Left ventricle myocardium inferior (tissue), 1 donor: ENCODE data around the gene KLF17. TPM values are rescaled to one million over a fixed set of nuclear protein-coding genes. Genes with fewer than 3 reads are reported as not detected.

Experiments
- DNase-seq: peaks from one replicate; pipeline ENCODE4 v3.0.0-alpha.2; 2020
- H3K27ac ChIP-seq: fragments of 200-600 bp; replicated peaks from 2 replicates; pipeline ENCODE4 v1.8.0; 2021
- H3K27me3 ChIP-seq: fragments of 200-600 bp; 2 replicates; pipeline ENCODE4 v1.8.0; 2021; ENCODE audit warnings: low read depth
- H3K36me3 ChIP-seq: fragments of 200-600 bp; 2 replicates; pipeline ENCODE4 v1.8.0; 2021
- H3K4me1 ChIP-seq: fragments of 200-600 bp; 2 replicates; pipeline ENCODE4 v1.8.0; 2021
- H3K4me3 ChIP-seq: fragments of 200-600 bp; 2 replicates; pipeline ENCODE4 v1.8.0; 2021; ENCODE audit warnings: mild to moderate bottlenecking, moderate library complexity
- H3K9me3 ChIP-seq: fragments of 200-600 bp; replicated peaks from 2 replicates; pipeline ENCODE4 v1.8.0; 2021
- CTCF ChIP-seq: fragments of 200-600 bp; IDR thresholded peaks from 2 replicates; pipeline ENCODE4 v1.8.0; 2021; ENCODE audit warnings: antibody characterized with exemption, mild to moderate bottlenecking, borderline replicate concordance
- intact Hi-C: fragments of 100-400 bp; cut with micrococcal nuclease; formaldehyde crosslinking; loops from one replicate; pipeline ENCODE4 v1.11.0; 2022
- long read RNA-seq: library from polyadenylated mRNA; unstranded; transcript quantifications from one replicate; pipeline ENCODE4 v2.0.0, GENCODE V29; 2021
- total RNA-seq: library from RNA; stranded (reverse); fragmentation: NEBNext Ultra II Directional; extraction: Animal tissue kit (Norgen Biotek cat#: 25700); gene quantifications from one replicate; pipeline ENCODE4 v1.2.1, GENCODE V29; 2021
- donor health status: DM: no; HTN: yes; CAD: no; lungs with severe emphysema.

Gene KLF17, protein sequence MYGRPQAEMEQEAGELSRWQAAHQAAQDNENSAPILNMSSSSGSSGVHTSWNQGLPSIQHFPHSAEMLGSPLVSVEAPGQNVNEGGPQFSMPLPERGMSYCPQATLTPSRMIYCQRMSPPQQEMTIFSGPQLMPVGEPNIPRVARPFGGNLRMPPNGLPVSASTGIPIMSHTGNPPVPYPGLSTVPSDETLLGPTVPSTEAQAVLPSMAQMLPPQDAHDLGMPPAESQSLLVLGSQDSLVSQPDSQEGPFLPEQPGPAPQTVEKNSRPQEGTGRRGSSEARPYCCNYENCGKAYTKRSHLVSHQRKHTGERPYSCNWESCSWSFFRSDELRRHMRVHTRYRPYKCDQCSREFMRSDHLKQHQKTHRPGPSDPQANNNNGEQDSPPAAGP
- total RNA-seq = not detected
- long read RNA-seq = 0 reads

DNA sequence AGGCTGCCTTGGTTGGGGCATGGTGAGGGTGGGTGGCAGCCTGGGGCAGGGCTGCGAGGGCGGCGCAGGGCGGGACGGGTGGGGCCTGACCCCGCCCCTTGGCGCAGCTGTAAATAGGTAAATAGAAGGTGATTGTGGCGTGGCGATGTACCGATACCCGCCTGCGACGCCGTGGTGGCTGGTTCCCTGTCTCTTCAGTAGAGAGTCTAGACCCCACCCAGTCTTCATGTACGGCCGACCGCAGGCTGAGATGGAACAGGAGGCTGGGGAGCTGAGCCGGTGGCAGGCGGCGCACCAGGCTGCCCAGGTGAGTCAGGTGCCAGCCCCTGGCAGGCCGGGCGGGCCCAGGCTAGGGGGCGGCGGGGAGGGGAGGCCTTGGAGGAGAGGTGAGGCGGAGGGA, at the start of gene KLF17:
KLF17 (plus strand) TSS at position 140 of the 400 bp plus-strand sequence; CDS start at position 227, 87 bp downstream.
- no peak within 1 kb of the TSS for H3K4me3 ChIP-seq
- H3K9me3 ChIP-seq = no peaks in the 10 kb centered on the region
- no peak within 1 kb of the TSS for H3K27ac ChIP-seq
- DNase-seq = no peak
- peaks cover 28% of the 10 kb centered on the region for H3K27me3 ChIP-seq
- intact Hi-C loops = no loop called here
- no peaks in the 10 kb centered on the region for H3K4me1 ChIP-seq
- H3K36me3 ChIP-seq = no peaks in the 10 kb centered on the region
- TF ChIP-seq CTCF = no peak

DNA sequence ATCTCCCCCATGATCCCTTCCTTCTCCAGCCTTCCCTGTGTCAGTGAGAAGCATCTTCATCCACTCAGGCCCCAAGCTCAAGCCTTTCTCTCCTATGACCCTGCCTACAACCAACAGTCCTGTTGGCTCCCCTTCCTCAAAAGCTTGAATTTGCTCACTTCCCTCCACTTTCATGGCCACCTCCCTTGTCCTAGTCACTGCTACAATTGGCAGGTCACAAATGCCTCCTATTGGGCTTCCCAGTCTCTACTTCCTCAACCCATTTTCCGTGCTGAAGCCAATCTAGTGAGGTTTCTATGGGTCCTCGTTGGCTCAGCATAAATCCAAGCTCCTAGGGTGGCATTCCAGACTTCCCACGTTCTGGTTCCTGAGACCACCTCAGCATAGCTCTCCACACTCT, 47.2 kb upstream of the KLF17 start:
- Histone ChIP-seq H3K36me3 (no peaks in the 10 kb centered on the region), H3K4me1 (no peaks in the 10 kb centered on the region), H3K27me3 (peaks cover 4% of the 10 kb centered on the region), H3K9me3 (no peaks in the 10 kb centered on the region), H3K27ac (no peak overlapping the region), H3K4me3 (no peak overlapping the region)
- no peak for TF ChIP-seq CTCF
- DNase-seq = no peak
- intact Hi-C loops = no loop called here

DNA sequence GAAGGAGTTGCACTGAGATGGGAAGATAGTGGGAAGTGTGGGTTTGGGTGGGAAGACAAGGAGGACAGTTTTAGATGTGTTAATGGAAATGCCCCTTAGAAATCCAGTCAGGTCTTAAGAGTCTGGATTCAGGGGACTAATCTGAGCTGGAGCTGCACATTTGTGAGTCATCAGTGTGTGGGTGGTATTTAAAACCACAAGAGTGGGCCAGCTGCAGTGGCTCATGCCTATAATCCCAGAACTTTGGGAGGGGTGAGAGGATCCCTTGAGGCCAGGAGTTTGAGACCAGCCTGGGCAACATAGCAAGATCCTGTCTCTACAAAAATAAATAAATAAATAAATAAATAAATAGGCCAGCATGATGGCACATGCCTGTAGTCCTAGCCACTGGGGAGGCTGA, 46.4 kb upstream of the KLF17 start:
- DNase-seq = no peak
- intact Hi-C loops = no loop called here
- Histone ChIP-seq H3K4me3 (no peak overlapping the region), H3K27me3 (peaks cover 4% of the 10 kb centered on the region), H3K9me3 (no peaks in the 10 kb centered on the region), H3K27ac (no peak overlapping the region), H3K36me3 (no peaks in the 10 kb centered on the region), H3K4me1 (no peaks in the 10 kb centered on the region)
- no peak for TF ChIP-seq CTCF

DNA sequence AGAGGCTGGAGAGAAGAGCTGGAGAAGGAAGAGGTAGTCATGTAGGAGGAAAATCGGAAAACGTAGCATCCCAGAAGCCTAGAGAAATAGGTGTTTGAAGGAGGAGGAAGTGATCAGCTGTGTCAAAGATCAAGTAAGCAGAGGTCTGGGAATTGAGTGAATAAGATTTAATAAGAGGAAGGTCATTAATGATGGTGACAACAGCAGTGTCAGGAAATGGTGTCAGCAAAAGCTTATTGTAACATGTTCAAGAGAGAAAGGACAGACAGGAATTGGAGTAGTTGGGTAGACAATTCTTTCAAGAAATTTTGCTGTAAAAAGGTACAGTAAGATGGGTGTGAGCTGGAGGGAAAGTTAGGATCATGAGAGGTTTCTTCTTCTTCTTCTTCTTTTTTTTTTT, 45.8 kb upstream of the KLF17 start:
- H3K36me3 ChIP-seq = no peaks in the 10 kb centered on the region
- no peaks in the 10 kb centered on the region for H3K4me1 ChIP-seq
- H3K9me3 ChIP-seq = no peaks in the 10 kb centered on the region
- intact Hi-C loops = no loop called here
- no peak for TF ChIP-seq CTCF
- no peak overlapping the region for H3K27ac ChIP-seq
- H3K27me3 ChIP-seq = peaks cover 4% of the 10 kb centered on the region
- H3K4me3 ChIP-seq = no peak overlapping the region
- DNase-seq = no peak

- H3K9me3 ChIP-seq = no peaks in the 10 kb centered on the region
- intact Hi-C loops = no loop called here
- H3K27me3 ChIP-seq = peaks cover 4% of the 10 kb centered on the region
- H3K27ac ChIP-seq = no peak overlapping the region
- TF ChIP-seq CTCF = no peak
- no peak for DNase-seq
- no peaks in the 10 kb centered on the region for H3K36me3 ChIP-seq
- H3K4me1 ChIP-seq = no peaks in the 10 kb centered on the region
- no peak overlapping the region for H3K4me3 ChIP-seq
These were observed 45.1 kb upstream of the KLF17 start for GRCh38 chr1:44073528-44073927.
